Panc1 (cell line): ENCODE results near the gene CPT1B. TPM values are rescaled to one million over a fixed set of nuclear protein-coding genes. Genes with fewer than 3 reads are reported as not detected.

Source experiments
- ATAC-seq: fragments of 200-7000 bp; cut with Tn5 transposase; 2 replicates; pipeline ENCODE4 v1.9.1; 2020; ENCODE audit warnings: mild to moderate bottlenecking, moderate library complexity
- BruUV-seq: library from RNA; stranded (reverse); fragments of 400-500 nt; replicated peaks from 2 replicates; lab custom pipeline; 2021; lab: Mats Ljungman, UMichigan
- CTCF ChIA-PET: fragments of 300-600 bp; sonication (Branson Sonifier 250); formaldehyde crosslinking; loops from one replicate; lab custom pipeline; 2022; ENCODE audit warnings: antibody characterized with exemption; lab: Charles Lee
- POLR2A ChIA-PET: fragments of 300-600 bp; sonication (Branson Sonifier 250); formaldehyde crosslinking; loops from one replicate; lab custom pipeline; 2022; ENCODE audit warnings: antibody characterized with exemption; lab: Charles Lee
- DNase-seq: peaks from one replicate; pipeline ENCODE4 v3.0.0-alpha.2; 2010; ENCODE audit warnings: low read depth, low spot score
- H3K27ac ChIP-seq: 2 replicates; pipeline ENCODE4 v1.5.1; 2011; ENCODE audit warnings: mild to moderate bottlenecking, low read length, inconsistent platforms
- H3K27me3 ChIP-seq: fragments of 200-500 bp; sonication (Bioruptor generic); 2 replicates; pipeline ENCODE4 v1.6.0; 2014; ENCODE audit warnings: low read length, inconsistent platforms; ENCODE audit not compliant: control insufficient read depth, insufficient read depth
- H3K36me3 ChIP-seq: fragments of 200-500 bp; sonication (Bioruptor generic); 2 replicates; pipeline ENCODE4 v1.5.1; 2014; ENCODE audit warnings: inconsistent platforms, mild to moderate bottlenecking, low read length, moderate library complexity; ENCODE audit not compliant: control insufficient read depth, insufficient read depth
- H3K4me1 ChIP-seq: 2 replicates; pipeline ENCODE4 v1.5.1; 2011; ENCODE audit warnings: inconsistent platforms, mild to moderate bottlenecking, low read length, moderate library complexity; ENCODE audit not compliant: control insufficient read depth, insufficient read depth
- H3K4me3 ChIP-seq, 2 experiments: 2 replicates each; pipeline ENCODE4 v1.5.1; 2011 to 2012; ENCODE audit warnings: low read depth in 2 of 2, low read length in 2 of 2, mild to moderate bottlenecking in 2 of 2, inconsistent platforms in 1 of 2, moderate library complexity in 1 of 2
- H3K9me3 ChIP-seq: fragments of 200-500 bp; sonication (Bioruptor generic); 2 replicates; pipeline ENCODE4 v1.5.1; 2014; ENCODE audit warnings: low read depth, mild to moderate bottlenecking, inconsistent platforms, low read length, moderate library complexity; ENCODE audit not compliant: control insufficient read depth, insufficient read depth
- CTCF ChIP-seq: fragments of 450-650 bp; IDR thresholded peaks from 2 replicates; pipeline ENCODE4 v1.5.1; 2017; ENCODE audit warnings: mild to moderate bottlenecking
- POLR2AphosphoS5 ChIP-seq: IDR thresholded peaks from 2 replicates; pipeline ENCODE4 v1.6.1; 2012; ENCODE audit warnings: mild to moderate bottlenecking, low read depth, low read length, moderate library complexity
- REST ChIP-seq, 2 experiments: IDR thresholded peaks; 2 replicates each; pipeline ENCODE4 v1.6.1; 2011 to 2012; ENCODE audit warnings: low read depth in 2 of 2, control low read depth in 1 of 2, low read length in 1 of 2, mild to moderate bottlenecking in 1 of 2, moderate library complexity in 1 of 2; ENCODE audit not compliant: insufficient read depth in 1 of 2
- SIN3A ChIP-seq: IDR thresholded peaks from 2 replicates; pipeline ENCODE4 v1.6.1; 2012; ENCODE audit warnings: low read depth, mild to moderate bottlenecking, low read length, moderate library complexity, borderline replicate concordance; ENCODE audit not compliant: insufficient read depth
- TCF7L2 ChIP-seq: IDR thresholded peaks from 2 replicates; pipeline ENCODE4 v1.6.1; 2011; ENCODE audit warnings: mild to moderate bottlenecking, low read depth, low read length, inconsistent platforms
- in situ Hi-C: cut with HindIII; loops from 2 replicates; pipeline ENCODE4 v1.10.0; 2016; ENCODE audit warnings: low sequenced_read_pairs, low pct_unique_long_range_greater_than_20kb
- intact Hi-C: fragments of 100-400 bp; cut with micrococcal nuclease; formaldehyde crosslinking; loops from one replicate; pipeline ENCODE4 v1.10.0; 2022; ENCODE audit not compliant: unreplicated experiment
- total RNA-seq: library from RNA; stranded (reverse); gene quantifications from one replicate; pipeline ENCODE4 v1.2.1, GENCODE V29; 2021; ENCODE audit not compliant: unreplicated experiment

CPT1B gene
- total RNA-seq, 1 experiment from 2014 or later = 18.4 TPM

- no TSS peak for BruUV-seq
- in situ Hi-C loops (no loop called here), intact Hi-C loops (no loop called here)
- Histone ChIP-seq H3K27me3 (no peaks in the 10 kb centered on the region), H3K9me3 (no peaks in the 10 kb centered on the region), H3K36me3 (no peaks in the 10 kb centered on the region), H3K4me1 (no peaks in the 10 kb centered on the region), H3K4me3 (no peak overlapping the region), H3K27ac (no peak overlapping the region)
- TF ChIP-seq SIN3A (no peak), CTCF (no peak), REST (IDR thresholded peaks at IDR 0.05; ENCODE audit: insufficient read depth in 1 of 2, low read depth in 2 of 2, low read length in 1 of 2) (no peak), POLR2AphosphoS5 (no peak), TCF7L2 (no peak)
- DNase-seq (no peak), ATAC-seq (no peak)
- POLR2A ChIA-PET = no interaction called here
- CTCF ChIA-PET = no interaction called here
These were observed 6.7 kb downstream of the CPT1B start for GRCh38 chr22:50571264-50572175.

- CTCF ChIA-PET = no interaction called here
These were observed 7.4 kb downstream of the CPT1B start for GRCh38 chr22:50570861-50571260.

More at GRCh38 chr22:50570861-50571260, 7.4 kb downstream of the CPT1B start:
- BruUV-seq = no TSS peak
- in situ Hi-C loops = no loop called here
- Histone ChIP-seq H3K4me3 (no peak overlapping the region), H3K27me3 (no peaks in the 10 kb centered on the region), H3K27ac (no peak overlapping the region), H3K4me1 (no peaks in the 10 kb centered on the region), H3K36me3 (no peaks in the 10 kb centered on the region), H3K9me3 (no peaks in the 10 kb centered on the region)
- POLR2A ChIA-PET = no interaction called here
- ATAC-seq (no peak), DNase-seq (no peak)
- intact Hi-C loops = no loop called here
- TF ChIP-seq TCF7L2 (no peak), REST (IDR thresholded peaks at IDR 0.05; ENCODE audit: insufficient read depth in 1 of 2, low read depth in 2 of 2, low read length in 1 of 2) (no peak), SIN3A (no peak), POLR2AphosphoS5 (no peak), CTCF (no peak)
